ENCODE measurements around the gene IL20RB.

- TF ChIP-seq CTCF (tag by site-specific recombination; IDR thresholded peaks at IDR 0.05) (no peak), ZNF223 (tag by site-specific recombination; IDR thresholded peaks at IDR 0.05) (no peak), YY1 (tag by site-specific recombination; IDR thresholded peaks at IDR 0.05) (no peak), KLF16 (tag by site-specific recombination; IDR thresholded peaks at IDR 0.05) (no peak), RBAK (tag by site-specific recombination; IDR thresholded peaks at IDR 0.05) (no peak), KLF8 (tag by site-specific recombination; IDR thresholded peaks at IDR 0.05) (no peak)
Observed at GRCh38 chr3:136974670-136975069, 16.9 kb downstream of the IL20RB start.

Data from HEK293 (cell line).